Upper lobe of right lung (tissue), 1 donor: ENCODE measurements around the gene PDE7B. TPM values are rescaled to one million over a fixed set of nuclear protein-coding genes. Genes with fewer than 3 reads are reported as not detected.

Experiments used
- ATAC-seq: fragments of 200-7000 bp; cut with Tn5 transposase; one replicate; pipeline ENCODE4 v1.9.1; 2020; ENCODE audit warnings: mild to moderate bottlenecking, moderate library complexity
- DNase-seq: peaks from one replicate; pipeline ENCODE4 v3.0.0-alpha.2; 2020
- H3K27ac ChIP-seq: fragments of 200-600 bp; one replicate; pipeline ENCODE4 v1.8.0; 2022
- H3K27me3 ChIP-seq: fragments of 200-600 bp; one replicate; pipeline ENCODE4 v1.8.0; 2022; ENCODE audit warnings: mild to moderate bottlenecking
- H3K36me3 ChIP-seq: fragments of 200-600 bp; one replicate; pipeline ENCODE4 v1.8.0; 2022
- H3K4me1 ChIP-seq: fragments of 200-600 bp; one replicate; pipeline ENCODE4 v1.8.0; 2022
- H3K4me3 ChIP-seq: fragments of 200-600 bp; one replicate; pipeline ENCODE4 v1.8.0; 2022; ENCODE audit warnings: mild to moderate bottlenecking
- H3K9me3 ChIP-seq: fragments of 200-600 bp; one replicate; pipeline ENCODE4 v1.8.0; 2022
- CTCF ChIP-seq: fragments of 200-600 bp; IDR thresholded peaks from one replicate; pipeline ENCODE4 v1.8.0; 2022; ENCODE audit warnings: antibody characterized with exemption
- intact Hi-C: fragments of 100-400 bp; cut with DNase I; formaldehyde crosslinking; loops from one replicate; pipeline ENCODE4 v1.11.0; 2022
- total RNA-seq: library from RNA; stranded (reverse); fragmentation: NEBNext Ultra II Directional; extraction: Animal tissue kit (Norgen Biotek cat#: 25700); gene quantifications from one replicate; pipeline ENCODE4 v1.2.1, GENCODE V29; 2021
- donor health status: DM: no; HTN: yes; CAD: no; lungs with severe emphysema.

PDE7B gene
- total RNA-seq, 1 donor from 2014 or later: 4.2 TPM

DNA sequence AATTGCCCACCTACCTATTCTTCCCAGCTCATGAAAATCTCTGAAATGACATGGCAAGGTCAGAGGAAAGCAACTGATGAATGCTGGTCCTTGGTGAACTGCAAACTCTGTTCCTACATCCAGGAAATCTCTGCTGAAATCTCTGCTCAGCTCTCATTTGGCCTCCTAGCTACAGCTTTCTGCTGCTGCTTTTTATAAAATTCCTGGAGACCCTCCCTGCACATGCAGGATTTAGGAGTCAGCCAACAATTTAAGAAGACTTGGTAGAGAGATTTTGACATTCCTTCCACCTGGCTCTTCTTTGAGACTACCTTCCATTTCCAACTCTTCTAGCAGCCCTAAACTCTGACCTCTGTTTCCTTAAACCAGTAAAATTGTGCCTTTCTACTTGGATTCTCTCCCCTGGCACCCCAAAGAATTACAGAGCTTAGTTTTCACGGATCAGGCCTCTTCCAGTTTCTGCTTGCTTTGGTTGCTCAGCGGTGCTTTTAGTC is 55.5 kb downstream of the PDE7B start:
- no peak for TF ChIP-seq CTCF
- H3K4me3 ChIP-seq: no peak overlapping the region
- no peak overlapping the region for H3K27ac ChIP-seq
- intact Hi-C loops: no loop called here
- DNase-seq (no peak), ATAC-seq (no peak)
- H3K27me3 ChIP-seq: no peaks in the 10 kb centered on the region
- no peaks in the 10 kb centered on the region for H3K9me3 ChIP-seq
- H3K36me3 ChIP-seq: no peaks in the 10 kb centered on the region
- peaks cover 9% of the 10 kb centered on the region for H3K4me1 ChIP-seq

DNA sequence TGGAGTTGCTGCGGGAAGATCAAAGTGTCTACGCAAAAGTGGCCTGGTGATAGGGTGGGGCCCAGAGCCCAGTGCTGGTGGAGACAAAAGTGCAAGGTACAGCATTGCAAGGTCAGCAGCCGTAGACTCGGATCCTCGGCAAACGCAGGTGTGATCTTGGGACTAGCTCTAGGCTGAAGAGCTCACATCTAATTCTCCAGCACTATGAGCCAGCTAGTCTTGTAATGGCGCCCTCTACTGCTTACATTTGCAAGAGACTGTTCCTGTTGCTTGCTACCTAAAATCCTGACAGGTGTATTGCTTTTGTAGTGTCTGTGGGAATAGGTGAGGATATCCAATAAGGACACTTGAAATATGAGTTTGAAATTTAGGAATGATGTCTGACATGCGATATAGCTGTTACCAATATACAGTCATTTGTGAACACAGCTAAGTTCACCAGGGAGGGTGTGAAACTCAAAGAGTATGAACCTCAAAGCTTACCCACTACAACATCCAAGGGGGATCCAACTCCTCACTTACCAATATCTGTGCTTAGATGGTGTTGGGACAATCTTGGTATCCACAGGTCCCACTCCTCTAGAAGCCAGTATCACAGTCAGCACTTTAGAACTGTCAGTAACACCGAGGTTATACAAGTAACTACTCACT is 58.4 kb downstream of the PDE7B start:
- Histone ChIP-seq H3K4me3 (no peak overlapping the region), H3K27ac (no peak overlapping the region), H3K36me3 (no peaks in the 10 kb centered on the region), H3K4me1 (no peaks in the 10 kb centered on the region), H3K9me3 (no peaks in the 10 kb centered on the region), H3K27me3 (no peaks in the 10 kb centered on the region)
- ATAC-seq (peak; percentile 90), DNase-seq (no peak)
- TF ChIP-seq CTCF: peak; percentile 61
- intact Hi-C loops: no loop called here

GRCh38 chr6:135910790-135911618 is 59.5 kb downstream of the PDE7B start:
- Histone ChIP-seq H3K9me3 (no peaks in the 10 kb centered on the region), H3K27ac (no peak overlapping the region), H3K36me3 (no peaks in the 10 kb centered on the region), H3K4me3 (no peak overlapping the region), H3K4me1 (no peaks in the 10 kb centered on the region), H3K27me3 (no peaks in the 10 kb centered on the region)
- TF ChIP-seq CTCF: no peak
- intact Hi-C loops: no loop called here
- ATAC-seq (no peak), DNase-seq (no peak)

DNA sequence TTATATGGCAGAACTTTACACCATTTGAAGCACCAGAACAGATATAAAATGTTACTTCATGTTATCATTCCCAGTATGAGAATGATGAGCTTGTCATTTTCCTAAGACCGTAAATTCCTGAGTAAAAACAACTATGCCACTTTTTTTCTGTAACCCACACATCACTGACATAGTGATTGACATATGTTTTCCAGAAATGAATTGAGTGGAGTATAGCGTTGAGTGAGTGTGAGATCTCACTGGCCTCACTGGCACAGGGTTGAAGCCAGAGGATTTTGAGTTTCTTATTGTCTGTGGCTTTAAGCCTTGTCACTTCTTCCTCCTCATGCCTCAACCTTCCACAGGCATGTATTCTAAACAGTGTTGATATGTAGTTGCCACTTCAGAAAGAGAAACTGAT is 62.3 kb downstream of the PDE7B start:
- intact Hi-C loops: no loop called here
- Histone ChIP-seq H3K27me3 (no peaks in the 10 kb centered on the region), H3K27ac (no peak overlapping the region), H3K4me3 (no peak overlapping the region), H3K9me3 (no peaks in the 10 kb centered on the region), H3K4me1 (no peaks in the 10 kb centered on the region), H3K36me3 (no peaks in the 10 kb centered on the region)
- no peak for DNase-seq
- ATAC-seq: no peak
- no peak for TF ChIP-seq CTCF

GRCh38 chr6:135919026-135919425 is 67.5 kb downstream of the PDE7B start:
- Histone ChIP-seq H3K27ac (no peak overlapping the region), H3K36me3 (no peaks in the 10 kb centered on the region), H3K4me1 (no peaks in the 10 kb centered on the region), H3K4me3 (no peak overlapping the region), H3K9me3 (no peaks in the 10 kb centered on the region), H3K27me3 (no peaks in the 10 kb centered on the region)
- intact Hi-C loops: no loop called here
- DNase-seq (no peak), ATAC-seq (no peak)
- no peak for TF ChIP-seq CTCF
